Measurements from ENCODE around the gene FEV. TPM values are rescaled to one million over a fixed set of nuclear protein-coding genes. Genes with fewer than 3 reads are reported as not detected.

FEV gene
- total RNA-seq (2014; rRNA removed; shearing (Covaris generic)): not detected in 2 replicates
- not detected in 2 replicates for polyA plus RNA-seq (2015; cell fraction: cytosol; rRNA removed)
- not detected in 2 replicates for polyA plus RNA-seq (2015; cell fraction: nucleus; rRNA removed)

DNA sequence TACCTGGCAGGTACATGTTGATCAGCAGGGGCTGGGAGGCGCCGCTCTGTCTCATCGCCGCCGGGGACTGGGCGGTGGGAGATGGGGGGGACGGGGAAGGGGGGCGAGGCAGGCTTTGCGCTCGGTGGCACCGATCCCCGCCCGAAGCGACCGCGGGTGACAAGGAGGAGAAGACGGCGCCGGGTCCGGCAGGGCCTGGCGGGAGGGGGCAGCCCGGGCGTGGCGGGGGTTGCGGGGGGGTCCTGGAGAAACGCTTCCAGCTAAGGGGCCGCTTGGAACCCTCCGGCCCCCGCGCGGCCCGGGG is at the start of gene FEV:
Gene FEV (minus strand): TSS at position 164 of the 304 bp plus-strand sequence. CDS start 109 bp downstream, at position 55.
- no peak for DNase-seq (ENCODE audit: low read depth)

DNA sequence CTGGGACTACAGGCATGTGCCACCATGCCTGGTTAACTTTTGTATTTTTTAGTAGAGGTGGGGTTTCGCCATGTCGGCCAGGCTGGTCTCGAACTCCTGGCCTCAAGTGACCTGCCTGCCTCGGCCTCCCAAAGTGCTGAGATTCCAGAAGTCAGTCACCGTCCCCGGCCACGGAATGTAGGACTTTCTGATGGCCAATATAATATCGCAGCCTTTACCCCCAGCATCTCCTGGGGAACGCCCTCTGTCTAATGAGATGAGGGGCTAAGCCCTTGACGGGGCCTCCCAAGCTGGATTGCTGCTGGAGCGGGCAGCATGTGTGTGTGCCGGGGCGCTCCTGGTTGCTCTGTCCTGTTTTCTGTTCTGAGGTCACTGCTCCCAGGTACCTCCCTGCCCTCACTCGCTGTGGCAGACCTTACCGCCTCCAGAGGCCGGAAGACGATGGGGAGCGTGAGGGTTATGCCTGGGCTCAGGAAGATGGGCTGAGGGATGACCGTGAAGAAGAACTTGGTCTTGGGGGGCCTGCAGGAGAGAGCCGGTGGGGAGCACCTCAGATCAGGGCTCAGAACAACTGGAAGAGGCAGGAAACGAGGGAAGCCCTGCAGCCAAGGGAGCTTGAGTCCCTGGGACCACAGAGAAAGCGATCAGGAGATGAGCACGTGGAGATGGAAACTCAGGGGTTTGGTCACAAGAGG is 47.2 kb upstream of the FEV start:
- DNase-seq (ENCODE audit: low read depth): no peak

DNA sequence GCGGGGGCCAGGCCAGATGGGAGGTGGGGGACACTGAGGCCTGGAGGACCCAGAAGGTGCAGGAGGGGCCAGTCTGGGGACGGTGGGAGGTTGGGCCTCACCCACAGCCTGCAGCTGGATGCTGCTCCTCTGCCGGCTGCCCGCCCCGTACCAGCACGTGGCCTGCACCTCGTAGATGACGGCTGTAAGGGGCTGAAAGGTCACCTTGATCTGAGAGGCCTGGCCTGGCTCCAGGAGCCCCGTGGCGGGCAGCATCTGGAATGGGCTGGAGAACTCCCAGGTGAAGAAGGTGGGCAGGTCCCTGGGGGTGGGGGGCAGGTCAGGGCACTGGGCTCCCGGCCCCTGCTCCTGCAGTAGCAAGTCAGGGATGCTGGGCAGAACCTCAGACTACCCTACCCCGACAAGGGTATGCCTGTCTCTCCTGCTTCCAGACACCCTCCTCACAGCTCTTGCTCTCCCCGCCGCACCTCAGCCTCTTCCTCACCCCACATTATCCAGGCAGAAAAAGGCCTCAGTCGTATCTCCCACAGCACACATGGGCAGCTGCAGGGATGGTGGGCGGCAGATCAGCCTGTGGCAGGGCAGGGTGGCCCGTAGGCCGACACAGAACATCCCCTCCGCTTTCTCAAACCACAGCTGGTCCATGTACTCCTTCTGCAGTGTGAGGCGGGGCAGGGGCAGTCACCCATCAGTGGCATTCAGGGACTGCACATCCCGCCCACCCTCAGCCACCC is 46.2 kb upstream of the FEV start:
- no peak for DNase-seq (ENCODE audit: low read depth)

DNA sequence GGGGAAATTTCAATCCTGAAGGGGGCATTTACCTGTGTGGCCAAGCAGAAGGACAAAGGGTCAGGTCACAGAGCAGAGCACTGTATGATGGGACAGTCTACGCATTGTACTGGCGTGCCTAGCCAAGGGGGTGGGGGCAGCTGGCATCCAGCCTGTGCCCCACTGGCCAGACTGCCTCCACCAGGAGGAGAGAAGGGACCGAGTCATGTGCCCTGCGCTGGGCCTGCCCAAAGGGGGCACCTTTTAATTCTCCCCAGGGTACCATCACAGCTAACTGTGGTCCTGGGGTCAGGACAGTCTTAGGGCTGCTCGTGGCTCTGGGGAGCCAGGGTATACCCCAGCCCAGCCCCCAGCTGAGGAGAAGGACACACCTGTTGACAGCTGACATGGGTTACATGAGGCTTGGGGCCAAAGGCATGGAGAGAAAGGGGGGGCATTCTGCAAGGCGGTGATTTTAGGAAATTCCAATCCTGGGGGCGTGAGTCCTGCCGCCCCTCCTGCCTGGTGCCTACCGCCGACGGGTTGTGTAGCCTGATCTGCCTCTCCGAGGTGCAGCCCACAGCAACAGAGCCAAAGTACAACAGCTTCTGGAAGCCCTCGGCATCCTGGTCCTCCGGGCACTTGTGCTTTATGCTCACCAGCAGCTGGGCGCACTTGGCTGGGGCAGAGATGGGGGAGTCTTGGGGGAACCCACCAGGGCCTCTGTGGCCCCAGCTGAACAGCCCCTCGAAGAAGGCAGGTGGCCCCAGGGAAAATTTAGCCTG is 45.4 kb upstream of the FEV start:
- DNase-seq (ENCODE audit: low read depth): no peak

DNA sequence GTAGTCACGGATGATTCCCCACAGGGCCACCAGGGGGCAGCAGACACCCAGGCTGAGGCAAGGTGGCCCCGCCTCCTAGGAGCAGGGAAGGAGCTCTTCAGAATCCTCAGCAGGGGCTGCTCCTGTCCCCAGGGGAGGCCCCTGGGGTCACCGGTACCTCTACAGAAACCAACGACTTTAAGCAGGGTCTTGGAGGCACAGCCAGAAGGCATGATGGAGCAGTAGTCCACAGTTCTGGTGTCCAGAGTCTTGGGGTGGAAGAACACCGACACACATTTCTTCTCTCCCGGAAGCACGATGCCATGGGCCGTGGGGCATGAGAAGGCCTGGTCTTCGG is 44.8 kb upstream of the FEV start:
- peak; percentile 63 for DNase-seq (ENCODE audit: low read depth)

DNA sequence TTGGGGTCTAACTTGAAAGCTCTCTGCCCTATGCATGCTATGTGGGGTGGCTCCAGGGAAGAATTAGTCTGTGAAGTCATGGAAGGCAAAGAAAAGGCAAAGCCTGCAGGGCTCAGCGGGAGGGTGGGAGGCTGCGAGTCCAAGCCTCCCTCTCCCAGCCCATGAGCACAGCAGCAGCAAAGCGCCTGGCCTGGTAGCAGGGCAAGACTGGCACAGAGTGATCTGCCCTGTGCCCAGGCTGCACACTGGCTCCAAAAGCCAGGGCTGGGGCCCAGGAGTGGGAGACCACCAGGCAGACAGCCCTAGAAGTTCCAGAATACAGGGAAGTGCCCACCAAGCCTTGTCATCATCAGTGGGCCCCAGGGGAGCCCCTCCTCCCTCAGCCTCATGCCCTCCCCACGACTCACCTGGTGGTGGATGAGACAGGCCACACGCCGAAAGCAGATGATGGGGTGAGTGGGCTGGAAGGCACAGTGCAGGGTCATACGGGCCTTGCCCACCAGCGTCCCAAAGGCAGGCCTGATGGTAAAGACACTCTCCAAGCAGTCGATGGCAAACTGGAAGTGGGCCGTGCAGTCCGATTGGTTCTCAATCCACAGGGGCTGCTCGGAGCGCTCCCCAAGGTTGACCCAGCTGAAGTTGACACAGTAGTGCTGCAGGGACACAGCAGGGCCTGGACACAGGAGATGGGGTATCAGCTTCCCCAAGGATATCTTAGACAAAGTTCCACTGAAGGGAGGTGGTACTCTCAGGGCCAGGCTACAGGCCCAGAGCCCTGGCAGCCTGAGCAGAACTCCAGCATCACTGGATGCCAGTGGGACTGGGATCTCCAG is 44.2 kb upstream of the FEV start:
- DNase-seq (ENCODE audit: low read depth): no peak

DNA sequence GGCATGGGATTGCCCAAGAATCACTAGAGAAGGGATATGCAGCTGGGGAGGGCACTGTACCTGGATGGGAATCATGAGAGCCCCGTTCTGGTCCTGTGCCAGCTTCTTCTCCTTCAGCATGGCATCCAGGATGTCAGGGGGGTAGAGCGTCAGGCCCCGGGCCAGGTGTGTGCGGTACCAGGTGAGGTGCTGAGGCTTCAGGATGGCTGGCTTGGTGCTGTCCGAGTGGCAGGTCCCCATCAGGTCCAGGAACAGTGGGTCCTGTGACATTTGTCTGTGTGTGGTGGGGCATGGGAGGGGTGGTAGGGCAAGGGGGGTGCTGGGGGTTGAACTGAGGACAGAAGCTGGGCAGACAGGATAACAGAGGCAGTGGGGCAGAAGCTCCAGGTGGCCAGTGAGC is 43.2 kb upstream of the FEV start:
- DNase-seq (ENCODE audit: low read depth): no peak

DNA sequence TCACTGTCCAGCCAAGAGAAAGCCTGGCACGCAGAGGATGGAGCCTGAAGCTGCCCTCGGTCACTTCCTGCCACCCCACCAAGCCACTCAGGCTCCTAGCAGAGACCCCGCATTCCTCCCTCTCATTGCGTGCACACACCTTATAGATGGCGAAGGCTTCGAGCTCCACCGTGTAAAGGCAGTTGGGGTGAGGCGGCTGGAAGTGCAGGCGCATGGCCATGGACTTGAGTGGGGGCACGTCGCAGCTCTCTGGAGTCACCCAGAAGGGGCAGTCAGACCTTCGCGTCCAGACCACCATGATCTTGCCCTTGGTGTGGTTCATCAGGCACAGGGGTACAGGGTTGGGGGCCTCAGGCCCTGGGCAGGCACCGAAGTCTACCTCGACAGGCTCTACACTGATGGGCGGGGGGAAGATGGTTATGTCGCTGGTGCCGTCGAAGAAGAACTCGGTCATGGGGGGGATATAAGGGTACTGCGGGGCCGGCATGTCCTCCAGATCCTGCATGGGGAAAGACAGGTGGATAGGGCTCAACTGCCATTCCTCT is 42.6 kb upstream of the FEV start:
- no peak for DNase-seq (ENCODE audit: low read depth)

DNA sequence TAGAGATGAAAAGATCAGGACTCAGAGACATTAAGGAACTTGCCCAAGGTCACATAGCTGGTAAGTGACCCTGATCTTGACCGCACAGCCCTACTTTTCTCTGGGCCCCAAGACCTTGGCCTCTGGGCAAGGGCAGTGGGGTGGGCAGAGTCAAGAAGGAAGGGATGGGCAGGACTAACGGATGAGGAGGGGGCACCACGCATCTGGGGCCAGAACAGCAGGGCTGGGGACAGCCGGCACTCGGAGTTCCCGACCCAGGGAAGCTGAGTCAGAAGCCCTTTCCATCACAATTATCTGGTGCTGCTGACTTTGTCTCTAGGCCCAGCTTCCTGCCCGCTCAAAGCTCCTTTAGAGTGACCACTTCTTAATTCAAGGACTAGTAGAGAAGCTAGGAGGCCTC is 42.0 kb upstream of the FEV start:
- no peak for DNase-seq (ENCODE audit: low read depth)

DNA sequence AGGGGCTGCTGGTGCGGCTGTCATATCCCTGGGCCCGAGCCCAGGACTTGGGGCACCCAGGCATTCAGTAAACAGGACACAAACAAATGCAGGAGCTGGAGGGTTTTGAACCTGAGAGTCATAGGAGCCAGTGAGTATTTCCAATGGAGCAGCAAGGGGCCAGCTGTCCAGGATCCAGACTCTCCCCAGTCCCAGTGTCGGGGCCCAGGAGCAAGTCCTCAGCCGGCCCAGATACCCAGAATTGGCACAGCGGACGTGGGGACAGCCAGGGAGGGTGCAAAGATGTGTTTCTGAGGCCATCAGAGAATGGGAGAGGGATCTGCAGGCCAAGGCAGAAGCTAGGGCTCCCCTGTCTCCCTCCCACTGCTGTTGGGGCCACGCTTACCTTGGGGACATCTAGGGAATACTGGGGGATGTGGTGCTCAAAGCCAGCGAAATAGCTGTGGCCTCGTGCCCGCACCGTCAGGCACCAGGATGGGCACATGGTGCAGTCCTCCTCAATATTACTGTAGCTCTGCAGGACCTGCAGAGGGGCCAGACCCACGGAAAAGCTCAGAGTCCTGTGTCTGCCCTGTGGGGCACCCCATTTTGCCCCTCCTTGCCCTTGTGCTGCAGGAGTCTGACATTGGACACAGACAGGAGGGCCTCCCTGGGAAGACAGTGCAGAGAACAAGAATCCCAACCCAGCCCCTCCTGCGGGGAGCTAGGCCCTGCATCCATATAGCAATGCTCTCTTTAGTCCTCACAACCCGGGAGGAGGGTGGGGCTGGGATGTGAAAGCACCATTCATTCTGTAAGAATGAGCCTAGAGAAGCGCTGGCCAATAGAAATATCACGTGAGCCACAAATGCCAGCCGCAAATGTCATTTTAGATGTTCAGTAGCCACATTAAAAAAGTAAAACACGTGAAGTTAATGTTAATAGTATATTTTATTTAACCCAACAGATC is 40.9 kb upstream of the FEV start:
- no peak for DNase-seq (ENCODE audit: low read depth)

DNA sequence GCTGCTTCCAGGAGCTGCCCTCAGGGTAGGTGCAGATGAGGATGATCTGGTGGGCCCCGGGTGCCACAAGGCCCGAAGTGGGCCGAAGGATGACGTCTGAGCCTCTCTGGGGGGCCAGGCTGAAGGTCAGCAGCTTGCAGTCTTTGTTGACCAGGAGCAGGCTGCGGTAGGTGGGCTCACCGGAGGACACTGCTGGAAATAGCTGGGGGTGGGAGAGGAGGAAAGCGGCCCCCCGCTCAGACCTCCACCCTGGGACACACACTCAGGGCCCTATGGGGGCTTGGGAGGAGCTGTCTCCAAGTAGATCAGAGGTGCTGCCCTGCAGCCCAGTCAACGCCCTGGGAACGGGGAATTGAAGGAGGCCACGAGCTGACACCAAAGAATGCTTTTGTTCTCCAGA is 39.1 kb upstream of the FEV start:
- no peak for DNase-seq (ENCODE audit: low read depth)

DNA sequence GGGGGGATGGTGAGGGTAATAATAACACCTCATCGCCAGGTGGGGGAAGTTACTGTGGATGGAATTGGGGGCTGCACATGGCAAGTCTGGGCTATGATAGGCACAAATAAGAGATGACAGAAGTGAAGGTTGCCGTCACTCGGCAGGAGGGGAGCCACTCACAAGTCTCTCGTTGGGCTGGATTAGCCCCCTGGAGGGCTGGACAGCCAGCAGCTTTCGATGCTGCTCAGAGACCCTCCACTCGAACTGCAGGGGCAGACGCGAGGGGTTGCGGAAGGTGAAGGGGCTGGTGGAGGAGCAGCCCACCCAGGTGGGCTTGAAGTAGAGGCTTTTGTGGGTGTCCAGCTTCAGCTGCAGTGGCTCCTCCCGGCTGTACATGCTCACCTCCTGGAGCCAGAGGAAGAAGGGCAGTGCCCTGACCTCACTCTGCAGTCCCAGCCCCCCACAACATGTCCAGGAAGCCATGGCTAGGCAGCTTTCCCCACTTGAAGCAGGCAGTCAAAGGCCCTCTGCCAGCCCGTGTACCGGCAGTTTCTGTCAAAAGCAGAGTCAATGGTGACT is 38.1 kb upstream of the FEV start:
- no peak for DNase-seq (ENCODE audit: low read depth)

DNA sequence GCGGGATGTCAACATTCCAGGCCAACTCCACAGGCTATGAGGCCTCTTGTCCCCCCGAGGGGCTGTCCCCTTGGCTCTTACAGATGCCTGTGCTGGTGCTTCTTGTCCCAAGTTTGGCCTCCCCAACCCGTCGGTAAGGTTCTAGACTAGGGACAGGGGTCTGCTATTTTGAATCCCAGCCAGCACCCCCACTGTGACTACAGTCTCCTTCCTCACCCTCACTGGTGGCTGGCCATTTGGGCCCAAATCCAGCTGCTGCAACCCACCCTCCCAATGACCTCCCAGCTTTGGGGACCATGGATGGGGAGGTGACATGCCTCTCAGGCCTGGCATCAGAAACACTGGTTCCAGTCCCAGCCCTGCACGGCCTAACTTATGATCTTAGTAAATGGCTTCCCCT is 37.6 kb upstream of the FEV start:
- no peak for DNase-seq (ENCODE audit: low read depth)

DNA sequence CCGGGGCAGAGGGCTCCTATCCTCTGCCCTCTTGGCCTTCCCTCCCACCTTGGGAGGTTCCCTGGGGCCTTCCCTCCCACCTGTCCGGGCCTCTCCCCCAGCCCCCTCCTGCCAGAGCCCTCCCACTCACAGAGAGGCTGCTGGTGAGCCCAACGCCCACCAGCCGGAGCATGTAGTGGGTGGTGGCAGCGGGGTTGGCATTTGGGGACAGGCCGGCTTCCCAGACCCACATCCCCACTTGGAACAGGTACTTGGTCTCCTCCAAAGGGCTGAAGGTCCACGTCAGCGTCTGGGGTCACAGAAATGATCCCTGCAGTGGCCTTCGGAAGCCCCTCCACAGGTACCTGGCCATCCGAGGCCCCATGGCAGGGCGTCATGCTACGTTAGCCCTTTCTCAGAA is 37.1 kb upstream of the FEV start:
- no peak for DNase-seq (ENCODE audit: low read depth)

DNA sequence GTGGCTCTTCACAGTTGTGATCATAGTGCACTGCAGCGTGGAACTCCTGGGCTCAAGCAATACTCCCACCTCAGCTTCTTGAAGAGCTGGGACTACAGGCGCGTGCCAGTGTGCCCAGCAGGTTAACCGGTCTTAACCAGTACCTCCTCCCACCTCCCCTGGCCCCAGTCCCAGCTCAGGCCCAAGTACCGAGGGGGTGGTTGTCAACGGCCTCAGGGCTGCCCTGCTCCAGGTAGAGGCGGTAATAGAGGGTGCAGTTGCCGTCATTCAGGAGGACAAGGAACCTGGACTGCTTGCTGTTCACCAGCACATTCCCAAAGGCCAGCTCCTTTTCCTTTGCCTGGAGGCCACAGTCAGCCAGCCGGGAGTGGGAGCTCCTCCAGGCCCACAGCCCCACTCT is 36.6 kb upstream of the FEV start:
- no peak for DNase-seq (ENCODE audit: low read depth)

DNA sequence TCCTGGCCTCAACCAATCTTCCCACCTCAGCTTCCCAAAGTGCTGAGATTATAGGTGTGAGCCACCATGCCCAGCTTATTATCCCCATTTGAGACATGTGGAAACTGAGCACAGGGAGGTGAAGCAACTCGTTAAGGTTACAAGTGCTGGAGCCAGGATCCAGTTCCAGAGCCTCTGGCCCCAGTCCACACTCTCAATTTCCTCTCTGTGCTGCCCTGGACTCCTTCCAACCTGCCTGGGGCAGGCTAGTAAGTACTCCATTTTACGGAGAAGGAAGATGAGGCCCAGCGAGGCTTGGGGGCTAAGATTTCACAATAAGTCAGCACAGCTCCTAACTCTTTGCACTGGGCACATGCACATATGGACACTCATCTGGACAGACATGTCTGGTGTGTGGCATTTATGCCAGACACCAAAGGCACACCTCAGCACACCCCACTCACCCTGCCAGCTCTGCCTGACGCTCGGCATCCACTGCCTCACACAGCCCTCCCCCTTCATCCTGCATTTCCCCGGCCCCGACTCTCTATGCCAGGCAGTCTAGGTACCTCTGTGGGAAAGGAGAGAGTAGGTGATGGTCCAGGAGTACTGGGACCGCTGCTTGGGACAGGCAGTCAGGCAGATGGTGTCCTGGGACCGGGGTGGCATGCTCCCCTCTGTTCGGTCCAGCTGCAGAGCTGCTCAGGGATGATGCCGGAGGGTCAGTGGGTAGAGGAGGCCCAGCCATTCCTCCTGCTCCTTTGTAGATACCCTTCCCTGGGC is 35.8 kb upstream of the FEV start:
- no peak for DNase-seq (ENCODE audit: low read depth)

DNA sequence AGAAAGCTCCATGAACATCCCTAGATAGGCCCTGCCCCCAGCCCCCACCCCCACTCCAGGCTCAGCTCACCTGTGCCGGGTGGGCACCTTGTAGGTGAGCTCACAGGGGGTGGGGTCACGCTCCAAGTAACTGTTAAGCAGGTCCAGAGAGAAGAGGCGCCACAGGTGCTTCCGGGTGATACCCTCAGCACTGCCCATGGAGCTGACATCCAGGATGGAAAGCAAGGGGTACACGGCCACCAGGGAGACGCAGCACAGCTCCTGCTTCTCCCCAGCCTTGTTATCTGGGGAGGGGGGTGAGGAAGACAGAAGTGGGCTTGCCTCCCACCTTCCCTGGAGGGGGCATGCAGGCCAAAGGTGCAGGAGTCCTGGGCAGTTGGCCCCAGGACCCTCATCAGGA is 34.5 kb upstream of the FEV start:
- DNase-seq (ENCODE audit: low read depth): no peak

DNA sequence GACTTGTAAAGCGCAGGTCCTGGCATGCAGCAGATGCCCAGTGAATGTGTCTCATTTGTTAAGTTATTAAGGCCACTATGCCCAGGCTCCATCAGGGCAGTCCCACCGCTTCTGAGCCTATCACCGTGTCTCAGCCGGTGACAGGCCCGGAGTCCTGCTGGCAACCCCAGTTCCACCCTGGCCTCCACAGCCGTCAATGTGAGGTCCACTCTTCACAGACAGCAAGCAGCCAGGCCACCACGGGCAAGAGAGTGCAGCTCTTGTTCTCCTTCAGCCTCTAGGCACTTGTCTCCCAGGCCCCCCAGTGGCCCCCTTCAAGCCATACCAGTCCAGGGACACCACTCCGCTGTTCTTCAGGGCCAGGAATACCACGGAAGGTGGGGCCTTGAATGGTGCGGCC is 33.7 kb upstream of the FEV start:
- DNase-seq (ENCODE audit: low read depth): no peak

DNA sequence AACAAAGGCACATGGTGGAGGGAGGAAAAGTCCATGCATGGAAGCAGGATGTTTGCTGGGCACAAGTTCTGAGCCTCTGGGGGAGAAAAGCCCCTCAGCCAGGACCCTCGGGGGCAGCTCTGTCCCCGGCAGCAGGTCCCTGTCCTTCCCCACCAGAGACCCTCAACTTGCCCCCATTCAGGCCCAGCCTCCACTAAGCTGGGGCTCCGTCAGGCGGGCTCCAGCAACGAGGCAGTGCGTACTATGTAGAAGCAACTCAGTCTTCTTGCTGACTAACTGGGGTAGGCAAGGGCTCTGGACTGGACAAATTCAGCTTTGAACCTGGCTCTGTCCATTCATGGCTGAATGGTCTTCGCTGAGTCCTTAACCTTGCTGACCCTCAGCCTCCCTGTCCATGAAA is 33.3 kb upstream of the FEV start:
- no peak for DNase-seq (ENCODE audit: low read depth)
